Forelimb muscle (tissue), 1 donor: ENCODE measurements around the gene HYAL3. TPM values are rescaled to one million over a fixed set of nuclear protein-coding genes. Genes with fewer than 3 reads are reported as not detected.
"Not testable (repeated sequence)": the region's sequence is repeated elsewhere in the genome, so short reads cannot be mapped to it uniquely, and the experiment has no call there.

ENCODE experiments used
- DNase-seq: peaks from one replicate; pipeline ENCODE4 v3.0.0-alpha.2; 2013; ENCODE audit warnings: low read depth
- polyA plus RNA-seq: library from polyadenylated mRNA; unstranded; fragments of 120-200 nt; gene quantifications from one replicate; pipeline ENCODE4 v1.2.1, GENCODE V29; 2013; ENCODE audit not compliant: insufficient read length

The HYAL3 gene
- polyA plus RNA-seq, 1 donor = 2.3 TPM

DNA sequence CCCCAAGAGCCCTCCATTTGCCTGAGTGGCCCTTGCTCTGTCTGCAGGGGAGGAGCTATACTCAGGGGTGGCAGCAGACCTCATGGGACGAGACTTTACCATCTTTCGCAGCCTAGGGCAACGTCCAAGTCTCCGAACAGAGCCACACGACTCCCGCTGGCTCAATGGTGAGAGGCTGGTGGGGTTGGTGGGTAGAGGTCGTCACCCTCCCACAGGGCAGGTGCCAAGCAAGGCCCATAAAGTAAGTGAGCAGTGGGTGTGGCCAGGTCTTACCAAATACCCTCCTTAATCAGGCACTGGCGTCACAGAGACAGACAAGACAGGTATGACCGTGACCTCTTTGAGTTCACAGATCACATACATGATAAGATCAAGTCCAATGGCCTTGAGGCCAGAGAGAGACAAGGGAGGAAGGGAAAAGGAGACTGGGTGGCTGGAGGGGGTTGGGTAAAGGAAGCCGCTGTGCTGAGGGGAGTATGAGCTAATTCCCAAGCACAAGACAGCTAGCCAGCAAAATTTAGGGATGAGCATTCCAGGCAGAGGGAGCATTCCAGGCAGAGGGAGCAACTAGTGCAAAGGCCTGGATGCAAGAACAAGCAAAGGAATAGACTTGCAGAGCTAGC is 27.8 kb downstream of the HYAL3 start:
- DNase-seq = no peak

- DNase-seq = no peak
These were observed 28.6 kb downstream of the HYAL3 start for GRCh38 chr3:50270422-50271224.

DNA sequence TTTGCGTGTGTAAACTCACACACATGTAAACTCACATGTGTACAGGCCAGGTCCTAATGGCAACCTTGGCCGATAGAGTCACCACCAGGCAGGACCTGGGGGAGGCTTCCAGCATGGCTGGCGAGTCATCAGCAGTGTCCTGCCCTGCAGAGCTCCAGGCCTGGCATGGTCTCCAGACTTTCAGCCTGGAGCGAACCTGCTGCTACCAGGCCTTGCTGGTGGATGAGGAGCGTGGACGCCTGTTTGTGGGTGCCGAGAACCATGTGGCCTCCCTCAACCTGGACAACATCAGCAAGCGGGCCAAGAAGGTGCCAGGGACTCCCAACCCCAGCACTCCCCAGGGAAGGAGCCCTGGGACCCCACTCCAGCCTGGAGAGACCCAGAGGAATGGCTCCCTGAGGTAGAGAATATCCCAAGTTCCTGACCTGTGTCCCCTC is 29.2 kb downstream of the HYAL3 start:
- DNase-seq = no peak

DNA sequence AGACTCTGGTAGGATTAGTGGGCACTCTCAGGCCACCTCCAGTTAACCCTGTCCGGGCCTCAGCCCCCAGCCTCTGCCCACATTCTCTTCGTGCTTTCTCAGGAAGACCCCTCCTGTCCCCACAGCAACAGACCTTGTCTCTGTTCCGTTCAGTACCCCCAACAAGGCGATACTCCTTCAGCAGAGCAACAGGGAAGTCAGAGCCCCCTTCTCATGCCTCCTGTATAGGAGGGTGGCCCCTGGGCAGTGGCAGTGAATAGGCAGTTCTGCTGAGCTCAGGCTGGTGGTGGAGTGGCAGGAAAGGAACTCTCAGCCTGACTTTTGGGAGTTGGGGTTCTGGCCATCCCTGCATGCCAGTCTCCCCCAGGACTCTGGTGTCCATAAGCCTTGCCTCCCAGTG is 29.7 kb downstream of the HYAL3 start:
- DNase-seq = no peak

GRCh38 chr3:50268703-50269451 is 30.3 kb downstream of the HYAL3 start, which contains the start of gene SEMA3B:
TSS of gene SEMA3B (plus strand) at chr3:50269147. CDS start at chr3:50269241, 94 bp downstream.
- DNase-seq = no peak

DNA sequence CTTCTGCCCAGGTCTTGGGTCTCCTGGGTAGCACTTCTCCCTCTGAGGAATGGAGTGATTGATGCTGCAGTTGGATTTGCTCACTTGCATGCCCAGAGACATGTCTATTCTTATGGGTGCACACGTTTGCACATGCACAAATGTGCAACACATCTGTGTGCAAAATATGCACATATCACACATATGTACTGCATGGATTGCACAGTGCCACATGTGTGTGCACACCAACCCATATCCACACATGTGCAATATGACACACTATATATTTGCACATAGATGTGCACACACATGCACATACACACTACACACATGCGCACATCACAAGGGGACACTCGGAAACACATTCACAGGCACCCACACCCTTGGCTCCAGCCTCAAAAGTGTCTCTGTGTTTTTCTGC is 30.9 kb downstream of the HYAL3 start:
- no peak for DNase-seq

- DNase-seq = no peak
These were observed 31.8 kb downstream of the HYAL3 start for GRCh38 chr3:50267280-50267913.

DNA sequence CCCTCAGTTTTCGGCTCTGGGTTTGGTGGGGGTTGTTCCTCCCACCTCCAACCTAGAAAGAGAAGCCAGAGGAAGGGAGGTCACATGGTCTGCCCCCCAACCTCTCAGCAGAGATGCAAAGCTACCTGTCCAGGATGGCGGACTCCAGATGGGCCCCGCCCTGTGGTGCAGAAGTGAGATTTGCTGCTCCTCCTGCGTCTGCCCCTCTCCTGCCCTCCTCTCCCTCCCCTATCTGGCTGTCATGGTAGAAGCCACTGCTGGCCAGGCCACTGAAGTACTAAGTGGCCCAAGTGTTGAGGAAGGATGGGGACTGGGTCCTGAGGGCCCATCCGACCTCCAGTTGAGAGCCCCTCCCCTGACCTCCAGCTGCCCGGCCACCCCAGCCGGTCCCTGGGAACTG is 32.4 kb downstream of the HYAL3 start:
- DNase-seq = no peak

DNA sequence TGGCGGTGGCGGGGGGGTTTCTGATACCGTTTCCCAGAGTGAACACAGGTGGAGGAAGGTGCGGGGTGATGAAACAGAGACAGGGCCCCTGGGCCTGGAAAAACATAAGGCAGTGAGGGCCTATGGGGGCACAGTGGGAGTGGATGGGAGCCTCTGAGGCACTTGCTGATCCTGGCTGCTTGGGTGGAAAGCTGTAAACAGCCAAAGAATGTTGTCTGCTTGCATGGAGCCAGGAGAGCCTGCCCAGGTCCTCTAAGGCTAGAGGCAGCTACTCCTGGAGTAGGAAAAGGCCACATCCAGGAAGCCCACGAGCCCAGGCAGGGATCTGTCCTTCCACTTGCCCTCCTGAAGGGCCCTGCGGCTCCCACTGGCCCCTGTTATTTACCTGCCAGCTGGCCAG is 33.2 kb downstream of the HYAL3 start:
- DNase-seq = no peak

DNA sequence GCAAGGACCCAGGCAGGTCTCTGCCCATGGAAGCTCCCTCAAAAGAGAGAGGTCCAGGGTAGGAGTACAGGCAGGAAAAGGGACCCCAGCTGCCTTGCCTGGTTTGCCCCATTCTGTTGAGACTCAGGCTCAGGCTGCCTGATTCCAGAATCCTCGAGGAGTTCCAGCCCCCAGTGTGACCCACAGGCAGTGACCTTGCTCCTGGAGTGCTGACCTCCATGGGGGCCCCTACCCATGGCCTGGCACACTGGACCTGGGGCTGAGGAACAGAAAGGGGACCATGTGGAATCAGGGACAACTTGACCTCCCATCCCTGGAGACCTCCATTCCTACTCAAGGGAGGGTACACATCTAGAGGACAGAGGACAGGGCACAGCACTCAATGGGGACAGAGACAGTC is 33.6 kb downstream of the HYAL3 start:
- DNase-seq = no peak

- no peak for DNase-seq
These were observed 34.2 kb downstream of the HYAL3 start for GRCh38 chr3:50264964-50265485.

DNA sequence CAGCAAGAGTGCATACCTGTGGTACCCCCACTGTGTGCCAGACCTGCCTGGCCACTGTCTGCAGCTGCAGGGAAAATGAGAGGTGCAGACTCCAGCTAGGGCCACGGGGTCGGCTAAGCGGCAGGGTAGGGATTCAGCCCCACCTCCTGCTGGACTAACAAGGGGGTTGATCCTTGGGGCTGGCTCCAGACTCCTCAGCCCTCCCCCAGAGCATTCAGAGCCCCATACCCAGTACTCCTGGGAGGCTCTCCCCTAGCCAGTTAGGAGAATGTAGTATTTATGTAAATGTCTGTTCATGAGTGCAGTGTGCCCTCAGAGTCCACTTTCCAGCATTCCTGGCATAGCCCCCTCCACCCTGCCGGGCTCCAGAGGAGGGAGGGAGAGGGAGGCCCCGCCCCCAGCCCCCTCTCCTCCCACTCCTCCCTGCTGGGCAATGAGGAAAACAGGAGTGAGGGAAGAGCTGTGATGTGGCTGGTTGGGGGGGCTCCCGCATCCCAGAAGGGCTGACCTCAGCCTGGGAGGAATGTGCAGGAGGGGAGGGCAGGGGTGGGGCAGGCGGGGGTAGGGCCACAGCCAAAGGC is 34.7 kb downstream of the HYAL3 start:
- peak; percentile 63 for DNase-seq

GRCh38 chr3:50263478-50264382 is 35.5 kb downstream of the HYAL3 start:
- no peak for DNase-seq

GRCh38 chr3:50262778-50263177 is 36.4 kb downstream of the HYAL3 start:
- DNase-seq = no peak

GRCh38 chr3:50262200-50262599 is 37.0 kb downstream of the HYAL3 start:
- not testable (repeated sequence) for DNase-seq

DNA sequence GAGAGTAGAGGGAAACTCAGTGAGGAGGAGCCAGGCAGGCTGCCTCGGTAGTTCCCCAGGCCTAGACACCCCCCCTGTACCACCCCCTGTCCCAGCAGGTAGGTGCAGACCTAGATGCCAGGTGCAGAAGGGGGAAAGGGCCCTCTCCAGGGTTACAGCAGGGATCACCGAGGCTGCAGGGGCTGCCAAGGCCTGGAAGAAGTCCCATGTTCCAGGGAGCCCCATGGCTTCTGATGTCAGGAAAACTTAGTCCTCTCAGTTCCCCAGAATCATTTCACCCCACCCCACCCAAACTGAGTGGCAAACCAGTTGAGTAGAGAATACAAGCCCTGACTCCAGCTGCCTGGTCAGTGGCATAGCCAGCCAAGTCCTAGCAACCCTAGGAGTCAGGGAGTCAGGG is 37.7 kb downstream of the HYAL3 start:
- DNase-seq = no peak

GRCh38 chr3:50260942-50261441 is 38.2 kb downstream of the HYAL3 start:
- DNase-seq = no peak

DNA sequence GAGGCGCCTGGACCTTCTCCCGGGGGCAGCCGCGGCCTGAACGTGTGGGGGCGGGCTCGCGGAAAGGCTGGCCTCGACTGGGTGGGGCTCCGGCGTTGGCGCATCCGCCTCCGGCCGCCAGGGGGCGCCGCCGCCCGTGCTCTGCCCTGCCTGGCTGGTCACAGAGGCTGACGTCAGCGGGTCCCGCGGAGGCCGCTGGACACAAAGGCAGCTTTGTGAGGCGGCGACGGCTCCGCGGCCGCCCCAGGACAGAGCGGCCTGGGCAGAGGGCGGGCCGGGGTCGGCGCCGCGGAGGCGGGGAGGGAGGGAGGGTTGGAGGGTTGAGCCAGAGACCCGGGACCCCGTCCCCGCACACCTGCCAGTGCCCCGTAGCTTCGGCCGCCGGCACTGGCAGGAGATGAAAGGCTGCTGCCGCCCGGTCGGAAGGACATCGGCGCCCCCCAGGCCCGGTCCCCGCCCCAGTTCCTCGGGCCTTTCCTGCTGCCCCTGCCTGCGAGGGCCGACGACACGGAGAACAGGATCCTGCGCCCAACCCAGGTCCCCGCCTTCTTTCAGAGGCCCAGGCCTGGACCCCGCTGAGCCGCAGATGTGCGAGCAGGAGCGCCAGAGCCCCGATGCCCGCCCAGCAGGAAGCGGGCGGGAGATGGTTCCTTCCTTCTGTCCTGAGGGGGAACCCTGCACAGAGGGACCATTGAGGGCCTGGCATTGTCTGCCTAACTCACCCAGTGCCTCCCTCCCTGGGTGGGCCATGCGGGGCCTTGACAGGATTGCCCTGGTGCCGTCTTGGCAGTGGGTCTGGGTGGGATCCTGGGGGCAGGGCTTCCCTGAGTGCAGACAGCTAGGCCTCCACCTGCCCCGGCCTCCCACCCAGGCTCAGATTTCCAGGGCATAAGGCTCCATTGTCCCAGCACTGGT is 38.9 kb downstream of the HYAL3 start:
- peak; percentile 81 for DNase-seq

- no peak for DNase-seq
These were observed 39.7 kb downstream of the HYAL3 start for GRCh38 chr3:50259432-50260026.
